NB4 (cell line): ENCODE measurements around the gene KCNIP2.
A peak's percentile ranks its signal among the peaks of the same experiment; 100 is the strongest.

ENCODE experiments used
- DNase-seq: peaks from one replicate; pipeline ENCODE4 v3.0.0; 2010; ENCODE audit warnings: low read depth
- H3K4me3 ChIP-seq: one replicate; pipeline ENCODE4 v1.5.1; 2011; ENCODE audit warnings: mild to moderate bottlenecking, low read depth, low read length, moderate library complexity
- CTCF ChIP-seq: IDR thresholded peaks from one replicate; pipeline ENCODE4 v1.5.1; 2012; ENCODE audit warnings: low read depth, low read length
- MAX ChIP-seq: IDR thresholded peaks from 2 replicates; pipeline ENCODE4 v1.6.1; 2011; ENCODE audit warnings: low read depth, low read length
- MYC ChIP-seq: IDR thresholded peaks from 2 replicates; pipeline ENCODE4 v1.6.1; 2011; ENCODE audit warnings: low read depth, low read length
- POLR2A ChIP-seq: IDR thresholded peaks from 2 replicates; pipeline ENCODE4 v1.6.1; 2011; ENCODE audit warnings: mild to moderate bottlenecking; ENCODE audit not compliant: insufficient read length; ENCODE audit errors: extremely low read depth

KCNIP2 gene

GRCh38 chr10:101817337-101818118 lies 26.1 kb downstream of the KCNIP2 start:
- H3K4me3 ChIP-seq: peak overlapping the region; percentile 82
- TF ChIP-seq POLR2A: no peak
- TF ChIP-seq MAX: no peak
- TF ChIP-seq MYC: no peak; the same call in 1 of the 2 replicates
- TF ChIP-seq CTCF: no peak
- DNase-seq: peak; percentile 87

GRCh38 chr10:101816913-101817336 lies 26.7 kb downstream of the KCNIP2 start:
- TF ChIP-seq CTCF: no peak
- peak overlapping the region; percentile 82 for H3K4me3 ChIP-seq
- no peak for DNase-seq

- TF ChIP-seq MYC: no peak
- TF ChIP-seq MAX: no peak
- TF ChIP-seq POLR2A: no peak
- no peak for TF ChIP-seq CTCF
- no peak for DNase-seq
- peak overlapping the region; percentile 82 for H3K4me3 ChIP-seq
Measured at GRCh38 chr10:101816376-101816775, 27.2 kb downstream of the KCNIP2 start.

DNA sequence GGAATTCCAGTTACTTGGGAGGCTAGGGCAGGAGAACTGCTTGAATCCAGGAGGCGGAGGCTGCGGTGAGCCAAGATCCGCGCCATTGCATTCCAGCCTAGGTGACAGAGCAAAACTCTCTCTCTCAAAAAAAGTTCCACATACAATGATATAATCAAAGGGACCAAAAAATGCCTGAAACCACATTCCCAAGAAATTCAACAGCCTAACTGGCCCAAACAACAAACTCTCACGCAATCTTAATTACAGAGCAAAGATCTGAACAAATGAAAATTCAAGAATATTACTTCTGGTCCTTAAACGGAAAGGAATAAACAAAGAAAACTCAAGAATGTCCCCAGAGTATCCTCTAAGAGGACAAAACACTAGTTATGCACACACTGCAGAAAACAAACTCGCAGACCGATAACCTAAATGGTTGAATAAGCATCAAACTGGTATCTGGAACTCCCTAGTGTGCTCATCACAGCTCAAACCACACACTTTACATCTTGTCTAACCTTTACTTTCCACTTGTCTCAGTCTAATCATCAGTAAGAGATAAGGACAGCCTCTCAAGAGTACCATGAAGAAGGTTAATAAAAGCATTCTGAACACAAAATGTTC lies 29.0 kb downstream of the KCNIP2 start:
- H3K4me3 ChIP-seq: peak overlapping the region; percentile 82
- TF ChIP-seq CTCF: no peak
- no peak for TF ChIP-seq POLR2A
- no peak for TF ChIP-seq MYC
- no peak for TF ChIP-seq MAX
- DNase-seq: no peak

DNA sequence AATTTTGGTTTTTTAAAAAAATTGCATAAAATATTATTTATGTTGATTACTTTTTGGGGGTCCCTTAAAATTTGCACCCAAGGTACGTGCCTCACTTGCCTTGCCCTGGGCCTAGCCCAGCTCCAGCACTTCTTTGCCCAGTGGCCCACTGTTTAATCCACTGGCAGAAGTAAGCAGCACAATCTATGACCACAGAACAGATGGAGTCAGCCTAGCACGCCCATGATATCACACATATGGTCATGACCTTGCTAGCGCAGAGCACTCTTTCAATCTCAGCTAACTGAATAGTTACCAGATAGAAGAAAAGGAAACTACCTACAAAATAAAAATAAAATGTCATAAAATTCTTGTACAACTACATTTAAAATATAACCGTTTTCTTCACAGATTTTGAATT lies 31.0 kb downstream of the KCNIP2 start:
- no peak overlapping the region for H3K4me3 ChIP-seq
- DNase-seq: no peak
- no peak for TF ChIP-seq MYC
- TF ChIP-seq CTCF: no peak
- TF ChIP-seq MAX: no peak
- no peak for TF ChIP-seq POLR2A
